GM12878 (cell line): ENCODE results near the gene ARHGAP32. TPM values are rescaled to one million over a fixed set of nuclear protein-coding genes. Genes with fewer than 3 reads are reported as not detected.
A peak's percentile ranks its signal among the peaks of the same experiment; 100 is the strongest.

Experiments
- ATAC-seq: fragments of 200-7000 bp; cut with Tn5 transposase; 3 replicates; pipeline ENCODE4 v1.9.1; 2020; ENCODE audit warnings: mild to moderate bottlenecking, moderate library complexity
- BruUV-seq: library from RNA; stranded (reverse); fragments of 400-500 nt; replicated peaks from 2 replicates; lab custom pipeline; 2021; lab: Mats Ljungman, UMichigan
- CTCF ChIA-PET: fragments of 300-600 bp; sonication (Branson Sonifier 250); formaldehyde crosslinking; extraction: SDS; loops from one replicate; lab custom pipeline; 2021; ENCODE audit warnings: inconsistent platforms; lab: Yijun Ruan, JAX
- POLR2A ChIA-PET: fragments of 350-600 bp; formaldehyde crosslinking; extraction: SDS; loops from one replicate; lab custom pipeline; 2021; ENCODE audit warnings: inconsistent platforms; lab: Charles Lee
- RAD21 ChIA-PET: fragments of 300-600 bp; sonication (Branson Sonifier 250); formaldehyde crosslinking; loops from one replicate; lab custom pipeline; 2023; ENCODE audit warnings: antibody characterized with exemption; ENCODE audit not compliant: unreplicated experiment; lab: Charles Lee
- SMC1A ChIA-PET: fragments of 300-600 bp; sonication (Branson Sonifier 250); formaldehyde crosslinking; loops from one replicate; lab custom pipeline; 2023; ENCODE audit not compliant: unreplicated experiment, uncharacterized antibody; lab: Charles Lee
- DNase-seq: peaks from one replicate; pipeline ENCODE4 v3.0.0-alpha.2; 2011; ENCODE audit warnings: low read depth, low spot score
- FAIRE-seq: peaks from 3 replicates; lab custom pipeline; 2011; peaks lifted over from hg19 to GRCh38; lab: Jason Lieb, UNC
- H2AFZ ChIP-seq: 2 replicates; pipeline ENCODE4 v1.6.0; 2011; ENCODE audit warnings: low read depth, low read length, control low read depth; ENCODE audit not compliant: control insufficient read depth
- H3K27ac ChIP-seq: 2 replicates; pipeline ENCODE4 v1.5.1; 2011; ENCODE audit warnings: control low read depth; ENCODE audit not compliant: control insufficient read depth, insufficient read depth
- H3K27me3 ChIP-seq, 2 experiments: replicated peaks in 1 of 2; 2 replicates each; pipeline versions ENCODE4 v1.6.0 to v1.6.1; 2011; ENCODE audit warnings: low read length in 1 of 2; ENCODE audit not compliant: control insufficient read depth in 2 of 2, insufficient read depth in 2 of 2
- H3K36me3 ChIP-seq, 2 experiments: 2 replicates each; pipeline ENCODE4 v1.5.1; 2011; ENCODE audit warnings: low read length in 1 of 2; ENCODE audit not compliant: control insufficient read depth in 2 of 2, insufficient read depth in 2 of 2
- H3K4me1 ChIP-seq: 2 replicates; pipeline ENCODE4 v1.6.1; 2011; ENCODE audit warnings: mild to moderate bottlenecking, low read length, moderate library complexity, mixed read lengths; ENCODE audit not compliant: control insufficient read depth, insufficient read depth
- H3K4me2 ChIP-seq: 2 replicates; pipeline ENCODE4 v1.6.0; 2011; ENCODE audit warnings: control low read depth; ENCODE audit not compliant: control insufficient read depth, insufficient read depth
- H3K4me3 ChIP-seq: fragments of 200-600 bp; sonication (generic); 2 replicates; pipeline ENCODE4 v1.5.1; 2016
- H3K79me2 ChIP-seq: 2 replicates; pipeline ENCODE4 v1.6.0; 2011; ENCODE audit warnings: low read length; ENCODE audit not compliant: control insufficient read depth, insufficient read depth
- H3K9ac ChIP-seq: 2 replicates; pipeline ENCODE4 v1.8.0; 2011; ENCODE audit warnings: low read length, control low read depth, mixed read lengths; ENCODE audit not compliant: control insufficient read depth, insufficient read depth
- H3K9me3 ChIP-seq: replicated peaks from 3 replicates; pipeline ENCODE4 v1.5.1; 2011; ENCODE audit warnings: mild to moderate bottlenecking, low read length; ENCODE audit not compliant: control insufficient read depth, insufficient read depth
- H4K20me1 ChIP-seq: 2 replicates; pipeline ENCODE4 v1.6.0; 2011; ENCODE audit not compliant: control insufficient read depth, insufficient read depth
- BCL11A ChIP-seq: IDR thresholded peaks from 2 replicates; pipeline ENCODE4 v1.6.1; 2011; ENCODE audit warnings: low read depth, low read length
- CBX5 ChIP-seq: sonication (generic); IDR thresholded peaks from 2 replicates; pipeline ENCODE4 v1.6.1; 2016; ENCODE audit warnings: low read depth, moderate library complexity, mild to moderate bottlenecking, inconsistent platforms
- NFIC ChIP-seq: IDR thresholded peaks from 2 replicates; pipeline ENCODE4 v1.6.1; 2012; ENCODE audit warnings: low read depth, mild to moderate bottlenecking, inconsistent platforms, low read length, moderate library complexity
- SRF ChIP-seq, 2 experiments: IDR thresholded peaks; 2 replicates each; pipeline ENCODE4 v1.6.1; 2011; ENCODE audit warnings: low read depth in 2 of 2, low read length in 2 of 2, mild to moderate bottlenecking in 1 of 2, moderate library complexity in 1 of 2
- WRNIP1 ChIP-seq: IDR thresholded peaks from 2 replicates; pipeline ENCODE4 v1.6.1; 2011; ENCODE audit warnings: low read depth, low read length, improper control_type of control experiment, borderline replicate concordance
- YY1 ChIP-seq: IDR thresholded peaks from 2 replicates; pipeline ENCODE4 v1.6.1; 2011; ENCODE audit warnings: low read depth, mild to moderate bottlenecking, low read length
- WGBS: methylation state at CpG from one replicate; pipeline ENCODE4 v1.1.6; 2016; ENCODE audit warnings: low lambda C conversion rate; ENCODE audit not compliant: insufficient replicate concordance, insufficient coverage; ENCODE audit errors: missing lambda C conversion rate; 5-methylcytosine and 5-hydroxymethylcytosine counted together
- in situ Hi-C: fragments of 300-500 bp; cut with MboI; formaldehyde crosslinking; loops from 9 replicates; pipeline ENCODE4 v1.14.3; 2018; ENCODE audit warnings: mixed read lengths
- intact Hi-C: fragments of 100-400 bp; cut with micrococcal nuclease; formaldehyde crosslinking; loops from one replicate; pipeline ENCODE4 v1.14.2; 2022; ENCODE audit not compliant: unreplicated experiment
- polyA plus RNA-seq, 11 experiments: library from polyadenylated mRNA; depleted of rRNA in 4 of 11; unstranded in 6 of 11; stranded (reverse) in 5 of 11; fragments of >200 nt; fragmentation: Nextera tagmentation in 4 of 11; fragmentation: Illumina TruSeq in 1 of 11; extraction: Ambion mirVana in 4 of 11; extraction: Trizol in 1 of 11; gene quantifications; 1 replicate in 1 of 11; 2 replicates in 10 of 11; pipeline versions ENCODE4 v1.2.1 to v1.2.3, GENCODE V29; 2011 to 2016; ENCODE audit warnings: inconsistent platforms in 2 of 11, missing spikeins in 2 of 11, low read depth in 1 of 11
- total RNA-seq, 4 experiments: library from RNA; depleted of rRNA in 3 of 4; stranded (reverse); fragments of >200 nt in 3 of 4; fragmentation: Illumina TruSeq in 1 of 4; extraction: Trizol in 1 of 4; gene quantifications; 2 replicates each; pipeline versions ENCODE4 v1.2.1 to v1.2.3, GENCODE V29; 2013 to 2021
- TF ChIP-seq, protein P1 (sequence below): fragments of 450-650 bp; IDR thresholded peaks from 2 replicates; pipeline ENCODE4 v1.6.1; 2017; ENCODE audit warnings: mild to moderate bottlenecking, moderate library complexity
- TF ChIP-seq, protein P2 (sequence below): fragments of 450-650 bp; IDR thresholded peaks from 2 replicates; pipeline ENCODE4 v1.6.1; 2016; ENCODE audit warnings: mild to moderate bottlenecking

Gene ARHGAP32
- total and polyA plus RNA-seq, 10 of the 15 experiments (the other 5 are each of a cell fraction or from before 2014, with no cell fraction given): under 0.01 to 0.46 (median 0.12) TPM; not detected in 1

DNA sequence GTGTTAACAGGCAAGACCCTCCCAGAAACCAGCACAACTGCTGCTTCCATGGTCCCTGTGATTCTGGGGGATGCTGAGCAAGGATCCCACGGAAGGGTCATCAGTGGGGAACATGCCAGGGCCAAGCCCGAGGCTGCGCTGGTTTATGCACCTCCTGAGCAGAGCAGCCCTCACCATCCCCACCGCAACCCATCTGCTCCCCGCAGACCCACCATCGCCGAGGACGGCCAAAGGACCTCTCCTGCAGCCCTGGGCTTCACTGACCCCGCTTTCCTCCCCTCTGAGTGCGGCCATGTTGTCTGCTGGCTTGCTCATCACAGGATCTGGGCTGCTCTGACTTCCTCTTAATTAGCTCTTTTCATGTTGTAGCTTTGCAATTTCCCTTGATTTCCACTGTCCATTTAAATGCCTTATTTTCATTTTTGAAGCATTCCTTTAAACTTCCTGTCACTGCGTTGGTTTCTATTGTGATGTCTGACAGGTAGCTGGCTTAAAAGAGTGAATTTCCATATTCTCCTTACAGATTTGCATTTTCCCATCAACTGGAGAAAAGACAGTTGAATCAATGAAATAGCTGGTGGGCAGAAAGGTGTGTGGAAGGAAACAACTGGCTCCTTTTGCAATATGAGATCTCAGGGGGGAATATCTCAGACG, 264.3 kb downstream of the ARHGAP32 start:
- no peaks in the 10 kb centered on the region for H3K9me3 ChIP-seq
- H3K27me3 ChIP-seq: no peaks in the 10 kb centered on the region
- no peak for DNase-seq
- peak overlapping the region; percentile 84 for H2AFZ ChIP-seq
- H3K27ac ChIP-seq: no peak overlapping the region
- H3K9ac ChIP-seq: no peak overlapping the region
- FAIRE-seq: no peak
- no peak overlapping the region for H3K4me3 ChIP-seq
- no peaks in the 10 kb centered on the region for H4K20me1 ChIP-seq
- TF ChIP-seq SRF (IDR thresholded peaks at IDR 0.05; ENCODE audit: low read depth in 2 of 2, low read length in 2 of 2): no peak
- POLR2A ChIA-PET: no interaction called here
- in situ Hi-C loops (no loop called here), intact Hi-C loops (no loop called here)
- ATAC-seq: no peak
- CTCF ChIA-PET: interaction anchor here (0.8 to 2.7 kb wide), 8 partner anchors 12 to 755 kb away, joined by 3 to 26 read pairs (median 4); no protein-coding TSS in a partner anchor
- H3K4me1 ChIP-seq: peaks cover 5% of the 10 kb centered on the region
- no TSS peak for BruUV-seq
- SMC1A ChIA-PET: interaction anchor here (1.0 to 1.7 kb wide), 9 partner anchors 8 to 770 kb away, joined by 3 to 7 read pairs (median 3); no protein-coding TSS in a partner anchor
- no peaks in the 10 kb centered on the region for H3K79me2 ChIP-seq
- RAD21 ChIA-PET: interaction anchor here (1.1 to 1.7 kb wide), 2 partner anchors 25 to 43 kb away, joined by 5 to 9 read pairs; no protein-coding TSS in a partner anchor
- peak overlapping the region; percentile 80 for H3K4me2 ChIP-seq
- 78% methylated on average over 12 of the region's 12 CpGs for WGBS
- no peaks in the 10 kb centered on the region for H3K36me3 ChIP-seq

DNA sequence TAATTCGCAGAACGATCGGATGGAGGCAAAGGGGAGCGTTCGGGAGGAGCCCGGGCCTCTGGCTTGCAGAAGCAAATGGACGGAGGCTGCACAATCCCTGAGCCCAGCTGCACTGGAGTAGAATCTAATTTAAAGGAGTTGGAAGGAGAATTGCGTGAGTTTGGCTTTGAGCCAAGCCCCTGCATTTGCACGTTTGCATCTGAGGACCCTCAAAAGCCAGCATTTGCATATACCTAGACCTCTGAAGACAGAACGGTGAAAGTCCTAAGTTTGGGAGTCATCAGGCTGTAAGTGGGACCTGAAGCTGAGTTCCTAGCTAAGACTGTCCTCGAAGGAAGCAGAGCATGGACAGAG, 265.0 kb downstream of the ARHGAP32 start:
- ChIA-PET CTCF (interaction anchor here (1.4 to 2.7 kb wide), 3 partner anchors 21 to 29 kb away, joined by 4 to 17 read pairs (median 12); no protein-coding TSS in a partner anchor), POLR2A (no interaction called here), SMC1A (interaction anchor here (1.3 kb wide), 1 partner anchor 12 kb away, joined by 3 read pairs; no protein-coding TSS in a partner anchor), RAD21 (no interaction called here)
- DNase-seq (no peak), ATAC-seq (no peak), FAIRE-seq (no peak)
- Histone ChIP-seq H3K27ac (no peak overlapping the region), H3K9me3 (no peaks in the 10 kb centered on the region), H3K79me2 (no peaks in the 10 kb centered on the region), H3K4me2 (no peak overlapping the region), H3K27me3 (no peaks in the 10 kb centered on the region), H3K36me3 (no peaks in the 10 kb centered on the region), H3K9ac (no peak overlapping the region), H3K4me1 (peaks cover 5% of the 10 kb centered on the region), H3K4me3 (no peak overlapping the region), H2AFZ (no peak overlapping the region), H4K20me1 (no peaks in the 10 kb centered on the region)
- intact Hi-C loops: no loop called here
- no TSS peak for BruUV-seq
- in situ Hi-C loops: no loop called here
- WGBS: 44% methylated on average over 11 of the region's 11 CpGs
- TF ChIP-seq, protein P1, sequence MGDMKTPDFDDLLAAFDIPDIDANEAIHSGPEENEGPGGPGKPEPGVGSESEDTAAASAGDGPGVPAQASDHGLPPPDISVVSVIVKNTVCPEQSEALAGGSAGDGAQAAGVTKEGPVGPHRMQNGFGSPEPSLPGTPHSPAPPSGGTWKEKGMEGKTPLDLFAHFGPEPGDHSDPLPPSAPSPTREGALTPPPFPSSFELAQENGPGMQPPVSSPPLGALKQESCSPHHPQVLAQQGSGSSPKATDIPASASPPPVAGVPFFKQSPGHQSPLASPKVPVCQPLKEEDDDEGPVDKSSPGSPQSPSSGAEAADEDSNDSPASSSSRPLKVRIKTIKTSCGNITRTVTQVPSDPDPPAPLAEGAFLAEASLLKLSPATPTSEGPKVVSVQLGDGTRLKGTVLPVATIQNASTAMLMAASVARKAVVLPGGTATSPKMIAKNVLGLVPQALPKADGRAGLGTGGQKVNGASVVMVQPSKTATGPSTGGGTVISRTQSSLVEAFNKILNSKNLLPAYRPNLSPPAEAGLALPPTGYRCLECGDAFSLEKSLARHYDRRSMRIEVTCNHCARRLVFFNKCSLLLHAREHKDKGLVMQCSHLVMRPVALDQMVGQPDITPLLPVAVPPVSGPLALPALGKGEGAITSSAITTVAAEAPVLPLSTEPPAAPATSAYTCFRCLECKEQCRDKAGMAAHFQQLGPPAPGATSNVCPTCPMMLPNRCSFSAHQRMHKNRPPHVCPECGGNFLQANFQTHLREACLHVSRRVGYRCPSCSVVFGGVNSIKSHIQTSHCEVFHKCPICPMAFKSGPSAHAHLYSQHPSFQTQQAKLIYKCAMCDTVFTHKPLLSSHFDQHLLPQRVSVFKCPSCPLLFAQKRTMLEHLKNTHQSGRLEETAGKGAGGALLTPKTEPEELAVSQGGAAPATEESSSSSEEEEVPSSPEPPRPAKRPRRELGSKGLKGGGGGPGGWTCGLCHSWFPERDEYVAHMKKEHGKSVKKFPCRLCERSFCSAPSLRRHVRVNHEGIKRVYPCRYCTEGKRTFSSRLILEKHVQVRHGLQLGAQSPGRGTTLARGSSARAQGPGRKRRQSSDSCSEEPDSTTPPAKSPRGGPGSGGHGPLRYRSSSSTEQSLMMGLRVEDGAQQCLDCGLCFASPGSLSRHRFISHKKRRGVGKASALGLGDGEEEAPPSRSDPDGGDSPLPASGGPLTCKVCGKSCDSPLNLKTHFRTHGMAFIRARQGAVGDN: no peak
- TF ChIP-seq BCL11A (no peak), NFIC (no peak), WRNIP1 (no peak), CBX5 (no peak), YY1 (no peak)
- TF ChIP-seq, protein P2, sequence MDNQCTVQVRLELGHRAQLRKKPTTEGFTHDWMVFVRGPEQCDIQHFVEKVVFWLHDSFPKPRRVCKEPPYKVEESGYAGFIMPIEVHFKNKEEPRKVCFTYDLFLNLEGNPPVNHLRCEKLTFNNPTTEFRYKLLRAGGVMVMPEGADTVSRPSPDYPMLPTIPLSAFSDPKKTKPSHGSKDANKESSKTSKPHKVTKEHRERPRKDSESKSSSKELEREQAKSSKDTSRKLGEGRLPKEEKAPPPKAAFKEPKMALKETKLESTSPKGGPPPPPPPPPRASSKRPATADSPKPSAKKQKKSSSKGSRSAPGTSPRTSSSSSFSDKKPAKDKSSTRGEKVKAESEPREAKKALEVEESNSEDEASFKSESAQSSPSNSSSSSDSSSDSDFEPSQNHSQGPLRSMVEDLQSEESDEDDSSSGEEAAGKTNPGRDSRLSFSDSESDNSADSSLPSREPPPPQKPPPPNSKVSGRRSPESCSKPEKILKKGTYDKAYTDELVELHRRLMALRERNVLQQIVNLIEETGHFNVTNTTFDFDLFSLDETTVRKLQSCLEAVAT: no peak
